GM18502 (cell line): ENCODE results near the gene CC2D1A.
A peak's percentile ranks its signal among the peaks of the same experiment; 100 is the strongest.

Experiments used
- ATAC-seq: cut with Tn5 transposase; IDR thresholded peaks from one replicate; pipeline ENCODE4 v1.9.1; 2021; ENCODE audit warnings: mild to moderate bottlenecking; ENCODE audit not compliant: unreplicated experiment, poor library complexity

CC2D1A gene

DNA sequence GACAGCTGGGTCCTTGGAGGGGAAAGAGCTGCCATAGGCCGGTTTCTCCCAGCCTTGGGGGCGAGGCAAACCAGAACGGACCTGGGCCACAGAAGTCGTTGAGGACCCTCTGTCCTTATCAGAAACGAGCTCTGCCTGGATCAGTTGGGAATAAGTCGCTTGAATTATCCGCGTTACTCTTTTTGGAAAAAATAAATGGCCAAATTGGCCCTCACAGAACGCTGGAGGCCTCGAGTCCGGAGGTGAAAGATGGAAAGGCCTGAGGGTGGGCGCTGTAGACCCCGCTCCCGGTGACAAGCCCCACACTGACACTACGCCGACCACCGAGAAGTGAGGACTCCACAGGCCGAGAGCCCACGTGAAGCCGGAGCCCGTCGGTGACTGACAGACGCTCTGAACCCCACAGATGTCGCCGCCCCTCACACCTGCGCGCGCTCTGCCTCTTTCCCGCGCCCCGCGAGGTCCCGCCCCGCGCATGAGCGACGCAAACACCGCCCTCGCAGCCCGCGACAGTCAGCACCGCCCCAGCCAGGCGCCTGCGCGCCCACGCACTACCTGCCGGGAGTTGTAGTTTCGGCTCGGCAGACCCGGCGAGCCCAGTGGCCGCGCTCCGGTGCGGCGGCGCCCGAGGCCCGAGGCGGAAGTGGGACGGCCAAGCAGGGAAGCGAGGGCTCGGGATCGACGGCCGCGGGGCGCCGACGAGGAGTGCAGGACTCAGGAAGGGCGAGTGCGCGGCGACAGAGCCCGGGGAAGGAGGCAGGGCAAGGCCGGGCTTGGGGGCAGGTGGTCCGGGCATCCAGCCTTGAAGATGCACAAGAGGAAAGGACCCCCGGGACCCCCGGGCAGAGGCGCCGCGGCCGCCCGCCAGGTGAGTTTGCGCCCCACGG, at the start of gene CC2D1A, which contains the start of gene BRME1:
CC2D1A (plus strand) TSS at position 568 of the 887 bp plus-strand sequence; CDS start at position 809, 241 bp downstream.
BRME1 (minus strand) TSS at position 484 of the 887 bp plus-strand sequence. CDS start 1,225 bp downstream, outside the sequence.
- peak; percentile 91 for ATAC-seq

DNA sequence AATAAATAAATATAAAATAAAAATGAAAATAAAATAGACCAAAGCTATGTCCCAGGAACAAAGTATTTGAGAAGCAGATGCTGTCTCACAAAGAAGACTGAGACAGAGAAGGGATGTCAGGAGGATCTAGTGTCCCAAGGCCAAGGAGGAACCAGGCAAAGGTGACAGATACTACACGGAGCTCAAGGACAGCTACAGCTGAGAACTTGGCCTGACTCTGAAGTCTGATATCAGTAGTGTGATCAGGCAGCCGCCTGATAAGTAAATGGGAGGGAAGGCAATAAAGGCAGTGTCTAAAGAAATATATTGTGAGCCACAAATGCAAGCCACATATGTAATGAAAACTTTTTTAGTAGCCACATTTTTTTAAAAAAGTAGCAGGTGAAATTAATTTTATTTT, 49.5 kb upstream of the CC2D1A start:
- ATAC-seq, result no peak

GRCh38 chr19:13859361-13859880, 46.6 kb upstream of the CC2D1A start:
- no peak for ATAC-seq

DNA sequence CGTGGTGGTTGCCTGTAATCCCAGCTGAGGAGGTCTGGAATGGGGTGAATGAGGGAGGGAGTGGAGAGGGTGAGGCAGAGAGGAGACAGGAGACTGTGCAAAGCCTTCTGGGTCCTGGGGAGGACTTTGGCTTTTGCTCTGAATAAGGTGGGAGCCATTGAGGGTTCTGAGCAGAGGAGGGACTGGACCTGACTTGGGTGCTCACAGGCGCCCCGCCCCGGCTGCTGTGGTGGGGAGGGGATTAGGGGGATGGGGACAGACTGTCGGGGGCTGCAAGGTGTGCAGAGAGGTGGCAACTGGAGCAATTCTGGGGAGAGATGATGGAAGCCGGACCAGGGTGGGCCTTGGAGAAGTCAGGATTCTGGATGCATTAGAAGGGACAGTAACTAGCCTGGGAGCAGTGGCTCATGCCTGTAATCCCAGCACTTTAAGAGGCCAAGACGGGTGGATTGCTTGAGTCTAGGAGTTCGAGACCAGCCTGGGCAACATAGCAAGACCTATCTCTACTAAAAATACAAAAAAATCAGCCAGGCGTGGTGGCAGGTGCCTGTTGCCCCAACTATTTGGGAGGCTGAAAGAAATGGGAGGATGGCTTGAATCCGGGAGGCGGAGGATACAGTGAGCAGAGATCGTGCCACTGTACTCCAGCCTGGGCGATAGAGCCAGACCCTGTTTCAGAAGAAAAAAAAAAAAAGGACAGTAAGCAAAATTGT, 45.2 kb upstream of the CC2D1A start:
- ATAC-seq, result no peak

DNA sequence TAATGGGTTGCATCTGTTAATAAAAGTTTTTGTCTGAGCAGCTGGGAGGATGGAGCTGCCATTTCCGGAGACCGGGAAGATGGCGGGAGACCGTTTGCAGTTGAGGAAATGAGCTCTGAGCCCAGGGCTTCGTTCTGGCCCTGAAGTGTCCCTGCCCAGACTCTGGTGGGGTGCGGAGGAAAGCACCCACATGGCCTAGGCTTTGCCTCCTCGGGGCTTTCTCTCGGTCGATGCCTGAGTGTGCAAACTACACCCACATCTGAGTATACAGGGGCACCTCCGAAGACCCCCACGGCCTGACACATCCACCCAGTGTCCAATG, 44.6 kb upstream of the CC2D1A start:
- peak; percentile 27 for ATAC-seq

DNA sequence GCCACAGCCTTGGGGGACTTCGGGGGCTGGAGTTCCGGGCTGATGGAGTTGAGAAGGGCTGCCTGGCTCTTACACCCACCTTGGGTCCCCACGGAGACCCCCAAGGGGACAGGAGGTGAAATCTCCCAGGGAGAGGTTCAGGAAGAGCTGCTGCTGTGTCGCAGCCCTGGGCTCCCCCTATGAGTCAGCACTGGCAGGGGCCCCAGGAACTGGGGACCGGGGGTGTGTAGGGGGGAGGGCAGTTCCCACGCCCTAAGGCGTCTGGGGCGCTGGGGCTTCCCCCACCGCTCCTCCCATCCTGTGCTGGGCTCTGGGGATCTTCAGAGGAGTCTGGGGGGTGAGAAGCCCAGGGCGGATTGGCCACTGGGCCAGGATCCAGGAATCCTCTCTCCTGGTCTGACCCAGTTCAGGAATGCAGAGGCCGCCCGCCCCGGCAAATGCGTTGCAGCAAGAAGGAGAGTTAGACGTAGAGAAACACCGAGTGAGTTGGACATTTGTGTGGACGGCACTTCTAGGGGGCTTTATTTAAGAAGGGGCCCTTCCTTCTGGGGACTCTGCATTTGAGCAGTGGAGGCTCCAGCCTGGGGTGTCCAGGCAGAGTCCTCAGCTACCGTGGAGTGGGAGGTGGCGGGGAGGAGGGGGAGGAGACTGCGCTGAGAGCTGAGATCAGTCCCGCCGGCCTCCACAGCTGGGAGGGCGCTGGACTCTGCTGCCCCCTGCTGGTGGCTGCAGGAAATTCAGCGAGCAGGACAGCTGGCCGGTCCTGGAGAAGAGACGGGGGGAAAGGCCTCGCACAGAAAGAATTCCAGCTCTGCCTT, 44.1 kb upstream of the CC2D1A start:
- peak; percentile 71 for ATAC-seq

DNA sequence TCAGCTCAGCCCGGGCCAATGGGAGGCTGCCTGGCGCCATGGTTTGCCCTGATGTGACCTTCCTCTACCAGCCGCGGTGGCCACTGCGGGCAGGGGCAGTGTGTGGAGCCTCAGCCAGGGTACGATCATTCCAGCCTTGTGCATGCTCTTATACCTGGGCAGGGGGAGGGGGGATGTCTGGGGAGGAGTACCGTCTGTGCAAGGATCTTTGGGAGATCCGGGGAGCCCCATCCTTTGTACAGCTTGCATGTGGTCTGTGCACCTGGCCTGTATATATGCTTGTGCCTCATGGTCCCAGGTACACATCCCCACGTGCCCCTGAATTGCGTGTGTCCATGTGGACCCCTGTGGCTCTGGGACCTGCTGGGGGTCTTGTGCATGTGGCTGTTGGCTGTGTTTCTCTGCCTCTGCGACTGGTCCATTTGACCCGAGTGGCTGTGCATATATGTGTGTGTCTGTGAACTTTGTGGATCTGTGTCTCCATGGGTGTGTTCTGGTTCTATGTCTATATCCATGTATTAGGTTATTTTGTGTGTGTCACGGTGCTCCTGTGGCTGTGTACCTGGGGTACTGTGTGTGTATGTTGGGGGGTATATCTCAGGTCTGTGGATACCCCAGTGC, 41.8 kb upstream of the CC2D1A start:
- ATAC-seq, result no peak

DNA sequence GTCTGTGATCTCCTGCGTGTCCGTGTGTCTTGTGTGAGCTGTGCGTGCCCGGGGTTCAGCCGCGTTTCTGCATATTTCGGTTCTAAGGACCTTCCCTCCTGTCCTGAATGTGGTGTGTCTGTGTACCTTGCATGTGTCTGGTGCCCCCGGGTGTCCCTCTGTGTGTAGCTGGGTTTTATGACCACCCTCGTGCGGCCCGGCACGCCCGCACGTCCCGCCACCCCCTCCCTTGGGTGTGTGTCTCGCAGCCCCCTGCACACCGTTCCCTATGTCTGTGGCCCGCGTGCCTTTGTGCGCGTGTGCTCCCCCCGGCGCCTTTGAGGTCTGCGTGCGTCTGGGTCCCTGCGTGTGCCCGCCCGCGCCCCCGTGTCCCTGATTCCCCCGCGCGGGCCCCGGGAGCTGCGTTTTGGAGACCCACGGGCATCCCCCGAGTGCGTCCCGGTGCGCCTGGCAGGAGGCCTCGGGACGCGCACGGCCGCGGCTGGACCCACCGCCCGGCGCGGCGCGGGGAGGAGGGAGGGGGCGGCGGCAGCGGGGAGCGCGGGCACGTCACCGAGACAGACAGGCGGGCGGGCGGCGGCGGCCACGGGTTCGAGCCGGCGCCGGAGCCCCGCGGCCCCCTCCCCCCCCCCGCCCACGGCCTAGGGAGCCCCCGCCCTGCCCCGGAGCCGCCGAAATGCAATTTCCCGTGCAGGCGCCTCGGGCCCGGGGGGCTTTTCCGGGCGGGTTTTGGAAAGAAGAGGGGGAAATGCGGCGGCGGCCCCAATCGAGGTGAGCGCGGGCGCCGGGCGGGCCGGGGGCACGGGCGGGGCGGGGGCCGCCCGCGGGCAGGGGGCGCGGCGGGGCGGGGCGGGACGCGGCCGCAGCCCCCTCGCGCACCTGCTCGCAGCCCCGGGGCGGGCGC, 41.1 kb upstream of the CC2D1A start:
- ATAC-seq, result no peak

- ATAC-seq, result no peak
Measured at GRCh38 chr19:13865571-13866462, 40.2 kb upstream of the CC2D1A start.

- ATAC-seq, result no peak
Measured at GRCh38 chr19:13866463-13867046, 39.4 kb upstream of the CC2D1A start.

- ATAC-seq, result no peak
Measured at GRCh38 chr19:13868663-13869062, 37.3 kb upstream of the CC2D1A start.

GRCh38 chr19:13869281-13869680, 36.7 kb upstream of the CC2D1A start:
- no peak for ATAC-seq

DNA sequence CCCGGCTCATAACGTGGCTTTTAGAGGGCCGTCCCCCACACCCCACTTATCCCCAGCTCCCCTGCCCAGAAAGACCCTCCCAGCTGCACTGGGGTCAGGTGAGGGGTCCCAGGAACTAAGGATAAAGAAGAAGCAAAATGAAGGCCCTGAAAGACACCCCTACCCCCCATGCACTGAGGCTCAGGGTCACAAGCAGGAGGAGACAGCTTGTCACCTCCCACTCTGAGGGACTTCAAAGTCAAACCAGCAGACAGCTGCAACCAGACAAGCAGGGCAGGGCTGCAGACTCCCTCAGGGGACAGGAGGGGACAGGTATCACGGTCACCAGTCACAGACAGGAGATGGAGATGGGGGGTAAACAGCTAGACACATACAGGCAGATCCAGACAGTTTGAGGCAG, 35.1 kb upstream of the CC2D1A start:
- no peak for ATAC-seq

DNA sequence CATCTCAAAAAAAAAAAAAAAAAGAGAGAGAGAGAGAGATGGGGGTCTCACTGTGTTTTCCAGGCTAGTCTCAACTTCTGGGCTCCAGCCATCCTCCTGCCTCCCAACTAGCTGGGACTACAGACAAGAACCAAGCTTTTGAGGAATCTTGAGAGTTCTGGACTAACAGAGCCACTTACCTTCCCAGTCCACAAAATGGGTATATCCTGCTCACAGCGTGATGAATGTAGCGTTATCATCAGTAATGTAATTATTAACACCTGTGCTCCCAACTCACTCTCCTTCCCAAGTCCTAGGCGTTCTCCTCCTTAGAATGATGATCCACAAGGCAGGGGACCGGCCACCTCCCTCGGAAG, 33.7 kb upstream of the CC2D1A start:
- ATAC-seq, result no peak

DNA sequence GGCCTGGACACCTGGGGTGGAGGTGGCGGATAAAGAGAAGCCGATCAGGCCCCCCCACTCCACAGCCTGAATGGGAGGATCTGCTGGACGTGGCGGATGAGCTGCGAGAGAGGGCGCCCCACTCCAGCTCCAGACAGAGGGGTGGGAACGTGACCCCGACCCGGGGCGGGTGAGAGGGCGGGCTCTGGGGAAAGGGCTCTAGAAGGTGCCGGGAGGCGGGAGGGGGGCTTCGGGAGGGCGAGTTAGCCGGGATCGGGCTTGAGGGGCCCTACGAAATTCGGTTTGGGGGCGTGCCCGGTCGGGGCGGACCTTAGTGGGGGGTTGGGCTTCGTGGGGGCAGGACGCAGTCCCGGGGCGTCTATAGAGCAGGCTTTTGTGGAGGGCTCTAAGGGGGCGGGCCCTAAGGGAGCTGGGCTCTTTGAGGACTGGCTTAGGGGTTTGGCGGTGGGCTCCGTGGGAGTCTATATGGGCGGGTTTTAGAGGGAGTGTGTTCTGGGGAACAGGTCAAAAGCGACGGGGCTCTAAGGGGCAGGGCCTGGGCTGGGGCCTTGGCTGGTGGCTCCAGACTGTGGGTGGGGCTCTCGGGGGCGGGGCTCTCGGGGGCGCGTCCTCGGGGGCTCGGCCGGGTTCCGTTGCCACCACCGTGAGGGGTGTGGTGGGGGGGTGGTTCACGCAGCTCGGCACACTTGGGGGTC, 33.2 kb upstream of the CC2D1A start:
- no peak for ATAC-seq

GRCh38 chr19:13873834-13874515, 32.0 kb upstream of the CC2D1A start:
- ATAC-seq, result no peak

DNA sequence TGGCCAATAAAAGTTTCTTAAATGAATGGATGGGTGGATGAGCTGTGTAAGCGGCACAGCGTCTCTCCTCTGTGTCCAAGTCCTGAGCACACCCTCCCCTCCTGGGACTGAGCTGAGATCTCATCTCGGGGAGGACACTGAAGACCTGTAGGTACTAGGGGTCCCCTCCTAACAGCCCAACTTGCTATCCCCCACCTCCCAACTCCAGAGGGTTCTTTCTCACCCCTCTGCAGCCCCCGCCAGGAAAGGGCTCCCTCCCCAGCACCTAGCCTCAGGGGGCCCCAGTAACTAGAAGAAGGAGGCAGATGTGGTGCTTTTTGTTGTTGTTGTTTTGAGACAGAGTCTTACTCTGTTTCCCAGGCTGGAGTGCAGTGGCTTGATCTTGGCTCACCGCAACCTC, 30.2 kb upstream of the CC2D1A start:
- no peak for ATAC-seq
